IPS-20b (cell line): ENCODE measurements around the gene DOK6.

Experiments used
- H3K27ac ChIP-seq: one replicate; pipeline ENCODE4 v1.5.1; 2013; ENCODE audit warnings: low read length
- H3K27me3 ChIP-seq: 2 replicates; pipeline ENCODE4 v1.6.1; 2013; ENCODE audit warnings: mild to moderate bottlenecking, low read length, inconsistent platforms; ENCODE audit not compliant: insufficient read depth
- H3K36me3 ChIP-seq: 2 replicates; pipeline ENCODE4 v1.6.1; 2013; ENCODE audit warnings: low read depth, mild to moderate bottlenecking, inconsistent platforms, low read length, moderate library complexity; ENCODE audit not compliant: insufficient read depth
- H3K4me1 ChIP-seq: 2 replicates; pipeline ENCODE4 v1.6.1; 2013; ENCODE audit warnings: mild to moderate bottlenecking, control low read depth, inconsistent platforms, low read length, moderate library complexity; ENCODE audit not compliant: insufficient read depth
- H3K4me3 ChIP-seq: 2 replicates; pipeline ENCODE4 v1.5.1; 2013; ENCODE audit warnings: mild to moderate bottlenecking, low read length, inconsistent platforms
- H3K9ac ChIP-seq: 2 replicates; pipeline ENCODE4 v1.6.1; 2013; ENCODE audit warnings: low read depth, mild to moderate bottlenecking, inconsistent platforms, low read length, moderate library complexity
- H3K9me3 ChIP-seq: 2 replicates; pipeline ENCODE4 v1.6.1; 2013; ENCODE audit warnings: mild to moderate bottlenecking, low read depth, low read length, inconsistent platforms; ENCODE audit not compliant: insufficient read depth

The DOK6 gene

GRCh38 chr18:69894467-69894866 is 493.8 kb downstream of the DOK6 start:
- H3K27ac ChIP-seq = no peak overlapping the region
- H3K9ac ChIP-seq = no peak overlapping the region
- no peaks in the 10 kb centered on the region for H3K36me3 ChIP-seq
- no peak overlapping the region for H3K4me3 ChIP-seq
- no peaks in the 10 kb centered on the region for H3K27me3 ChIP-seq
- no peaks in the 10 kb centered on the region for H3K4me1 ChIP-seq
- no peaks in the 10 kb centered on the region for H3K9me3 ChIP-seq

DNA sequence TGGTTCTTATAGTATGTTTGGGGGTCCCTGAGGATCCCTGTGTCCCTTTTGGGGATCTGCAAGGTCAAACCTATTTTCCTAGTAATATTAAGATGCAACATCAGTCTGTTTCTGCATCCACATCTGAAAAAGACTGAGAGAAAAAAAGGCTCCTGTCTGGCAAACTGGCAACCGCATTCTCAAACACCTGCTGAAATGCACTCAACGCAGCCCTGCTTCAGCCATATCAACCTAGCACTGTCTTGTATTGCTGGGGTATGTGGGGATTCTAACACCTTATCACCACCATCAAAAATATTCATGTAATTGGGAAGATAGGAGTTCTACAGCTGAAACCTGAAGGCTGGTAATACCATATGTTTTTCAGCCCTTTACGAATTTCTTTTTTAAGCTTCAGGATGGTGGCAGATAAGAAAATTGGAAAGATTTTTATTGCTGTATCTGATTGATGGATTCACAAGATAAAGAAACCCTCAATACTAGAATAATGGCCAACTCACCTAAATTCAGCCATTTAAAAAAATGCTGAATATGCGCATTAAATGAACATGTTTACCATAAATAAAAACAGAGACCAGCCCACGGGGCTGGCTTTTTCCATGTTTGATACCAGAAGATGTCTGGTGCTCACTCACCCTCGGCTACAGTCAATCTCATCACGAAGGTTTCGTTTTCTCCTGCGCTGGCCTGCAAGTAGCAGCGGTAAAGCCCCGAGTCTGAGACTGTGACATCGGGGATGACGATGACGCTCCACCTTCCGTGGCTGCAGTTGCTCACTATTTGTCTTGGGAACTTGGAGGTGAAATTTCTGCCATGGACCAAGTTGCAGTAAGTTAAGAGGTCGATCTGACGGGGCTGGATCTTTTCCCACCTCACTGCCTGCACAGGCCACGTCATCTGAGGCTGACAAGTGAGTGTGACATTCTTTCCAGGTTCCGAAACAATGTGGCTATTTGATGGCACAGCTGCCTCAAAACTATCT is 494.7 kb downstream of the DOK6 start:
- Histone ChIP-seq H3K27me3 (no peaks in the 10 kb centered on the region), H3K9me3 (no peaks in the 10 kb centered on the region), H3K27ac (no peak overlapping the region), H3K4me3 (no peak overlapping the region), H3K9ac (no peak overlapping the region), H3K36me3 (no peaks in the 10 kb centered on the region), H3K4me1 (no peaks in the 10 kb centered on the region)

- Histone ChIP-seq H3K9ac (no peak overlapping the region), H3K36me3 (no peaks in the 10 kb centered on the region), H3K4me3 (no peak overlapping the region), H3K9me3 (no peaks in the 10 kb centered on the region), H3K27ac (no peak overlapping the region), H3K4me1 (no peaks in the 10 kb centered on the region), H3K27me3 (no peaks in the 10 kb centered on the region)
Measured at GRCh38 chr18:69897397-69898108, 496.9 kb downstream of the DOK6 start.

DNA sequence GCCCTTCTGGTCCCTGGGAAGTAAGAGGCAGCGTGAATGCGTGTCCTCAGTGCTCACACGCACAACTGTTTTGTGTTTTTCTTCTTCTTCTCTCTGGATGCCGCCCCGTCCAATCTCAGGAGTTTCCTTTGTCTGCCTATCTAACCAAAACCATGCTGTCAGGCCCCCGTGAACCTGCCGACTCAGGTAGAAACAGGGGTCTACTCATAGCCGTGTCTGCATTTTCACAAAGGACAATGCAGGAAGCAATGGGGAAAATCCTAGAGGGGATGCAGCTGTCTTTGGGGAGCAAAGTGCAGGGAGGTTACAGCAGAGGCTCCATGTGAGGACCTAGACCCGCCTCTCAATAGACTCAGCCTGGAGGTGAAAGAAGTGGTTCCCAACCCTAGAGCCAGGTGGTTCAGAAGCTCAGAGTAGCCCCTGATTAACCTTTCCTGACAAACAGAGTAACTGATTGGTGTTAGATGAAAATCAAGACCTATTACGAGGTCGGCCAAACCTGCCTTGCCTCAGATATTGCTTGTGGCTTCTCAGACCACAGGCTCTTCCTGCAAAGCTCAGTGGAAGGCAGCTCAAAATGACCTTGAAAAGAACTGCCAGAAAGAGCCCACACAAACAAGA is 497.7 kb downstream of the DOK6 start:
- Histone ChIP-seq H3K36me3 (no peaks in the 10 kb centered on the region), H3K27me3 (no peaks in the 10 kb centered on the region), H3K27ac (no peak overlapping the region), H3K4me3 (no peak overlapping the region), H3K9me3 (no peaks in the 10 kb centered on the region), H3K4me1 (no peaks in the 10 kb centered on the region), H3K9ac (no peak overlapping the region)
